IPS-18c (cell line): ENCODE results near the gene TSPAN14.

Experiments
- H3K4me3 ChIP-seq: 2 replicates; pipeline ENCODE4 v1.7.0; 2013; ENCODE audit warnings: low read depth, mild to moderate bottlenecking, low read length, moderate library complexity; ENCODE audit not compliant: insufficient read depth
- H3K9me3 ChIP-seq: one replicate; pipeline ENCODE4 v1.6.1; 2013; ENCODE audit warnings: mild to moderate bottlenecking, low read length, moderate library complexity; ENCODE audit not compliant: control insufficient read depth, insufficient read depth

Gene TSPAN14

GRCh38 chr10:80503584-80504157 lies 49.6 kb downstream of the TSPAN14 start:
- H3K4me3 ChIP-seq = no peak overlapping the region

DNA sequence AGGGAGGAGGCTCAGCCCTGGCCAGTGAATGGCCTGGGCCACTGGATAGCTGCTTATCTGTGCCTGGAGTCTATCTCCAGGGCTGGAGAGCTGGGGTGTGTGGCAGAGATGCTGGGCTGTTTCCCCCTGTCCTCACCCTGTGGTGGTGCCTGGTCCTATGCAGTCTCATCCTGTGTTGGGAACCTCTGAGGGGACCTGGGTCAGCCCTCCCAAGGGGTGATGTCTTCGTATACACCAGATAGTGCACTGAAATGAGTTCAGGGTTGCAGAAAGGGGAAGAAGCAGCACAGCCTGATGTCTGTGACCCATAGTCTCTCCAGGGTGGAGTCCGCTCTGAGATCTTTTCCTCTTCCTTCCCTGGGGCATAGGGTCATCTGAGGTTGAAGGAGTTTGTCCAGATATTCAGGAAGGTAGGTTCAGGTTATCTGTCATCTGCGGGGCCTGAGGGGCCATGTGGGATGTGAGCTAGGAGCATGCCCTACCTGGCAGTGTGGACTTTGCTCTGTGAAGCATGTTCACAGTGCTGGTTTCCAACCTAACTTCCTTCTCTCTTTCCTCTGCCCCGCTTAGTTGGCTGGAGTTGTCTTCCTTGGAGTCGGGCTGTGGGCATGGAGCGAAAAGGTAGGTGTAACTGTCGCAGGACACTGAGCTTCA lies 50.2 kb downstream of the TSPAN14 start:
- Histone ChIP-seq H3K9me3 (no peaks in the 10 kb centered on the region), H3K4me3 (no peak overlapping the region)

More at GRCh38 chr10:80503584-80504157, 49.6 kb downstream of the TSPAN14 start:
- no peaks in the 10 kb centered on the region for H3K9me3 ChIP-seq

DNA sequence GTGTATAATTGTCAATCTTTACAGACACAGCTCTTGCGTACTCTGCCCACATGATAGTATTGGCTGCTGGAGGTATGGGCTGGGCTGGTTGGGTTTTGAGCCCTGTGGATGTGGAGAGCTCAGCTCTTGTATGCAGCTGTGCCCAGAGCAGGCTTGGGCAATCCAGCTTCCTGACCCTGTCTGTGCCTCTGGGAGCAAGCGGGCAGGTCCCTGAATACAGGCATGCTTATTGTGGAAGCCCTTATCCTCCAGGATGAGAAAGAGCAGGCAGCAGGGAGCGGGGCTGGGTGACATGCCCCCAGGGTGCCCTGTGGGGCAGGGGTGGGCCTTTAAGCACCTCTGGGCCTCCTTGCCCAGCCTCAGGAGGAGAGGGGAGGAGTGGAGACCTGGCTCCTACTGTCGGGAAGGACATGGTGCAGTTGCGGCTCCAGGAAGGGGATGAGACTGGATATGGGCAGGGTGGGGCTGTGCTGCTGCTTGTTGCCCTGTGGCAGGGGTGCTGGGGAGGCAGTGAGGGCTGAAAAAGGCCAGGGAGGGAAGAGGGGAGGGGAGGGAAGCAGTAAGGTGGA lies 50.9 kb downstream of the TSPAN14 start:
- Histone ChIP-seq H3K4me3 (no peak overlapping the region), H3K9me3 (no peaks in the 10 kb centered on the region)

GRCh38 chr10:80506189-80506575 lies 52.1 kb downstream of the TSPAN14 start:
- no peak overlapping the region for H3K4me3 ChIP-seq
- no peaks in the 10 kb centered on the region for H3K9me3 ChIP-seq

GRCh38 chr10:80506836-80507487 lies 52.9 kb downstream of the TSPAN14 start:
- H3K4me3 ChIP-seq = no peak overlapping the region

GRCh38 chr10:80509108-80509402 lies 54.9 kb downstream of the TSPAN14 start:
- no peaks in the 10 kb centered on the region for H3K9me3 ChIP-seq
- H3K4me3 ChIP-seq = no peak overlapping the region

More at GRCh38 chr10:80506836-80507487, 52.9 kb downstream of the TSPAN14 start:
- no peaks in the 10 kb centered on the region for H3K9me3 ChIP-seq

DNA sequence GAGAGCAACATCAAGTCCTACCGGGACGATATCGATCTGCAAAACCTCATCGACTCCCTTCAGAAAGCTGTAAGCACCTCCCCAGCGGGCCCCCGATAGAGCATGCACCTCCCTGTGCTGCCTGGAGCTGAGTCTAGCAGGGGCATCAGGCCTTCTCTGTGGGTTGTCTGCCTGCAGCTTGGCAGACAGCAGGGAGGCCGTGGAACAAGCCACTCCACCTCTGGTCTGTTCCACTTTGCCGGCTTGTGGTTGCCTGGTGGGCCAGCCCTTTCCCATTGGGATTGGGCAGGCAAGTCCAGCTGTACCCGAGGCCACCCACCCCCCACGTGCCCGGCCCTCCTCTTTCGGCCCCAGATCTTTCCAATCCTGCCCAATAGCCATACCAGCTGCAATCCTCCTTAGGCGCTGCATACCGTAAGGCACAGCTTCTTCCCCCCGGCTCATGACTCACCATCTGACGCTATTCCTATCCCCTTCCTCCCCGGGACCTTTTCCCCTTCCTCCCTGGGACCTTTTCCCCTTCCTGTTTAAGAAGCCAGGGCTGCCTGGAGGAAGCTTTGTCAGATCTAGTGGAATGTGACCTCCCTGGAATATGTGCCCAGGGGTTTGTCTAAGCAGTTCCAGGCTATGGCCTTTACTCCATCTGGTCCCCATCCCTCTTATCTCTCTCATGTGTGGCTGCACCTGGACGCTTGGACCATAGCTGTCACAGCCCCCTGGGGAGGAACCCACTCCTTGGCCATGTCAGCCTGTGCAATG lies 55.5 kb downstream of the TSPAN14 start:
- H3K4me3 ChIP-seq = no peak overlapping the region
- H3K9me3 ChIP-seq = no peaks in the 10 kb centered on the region

DNA sequence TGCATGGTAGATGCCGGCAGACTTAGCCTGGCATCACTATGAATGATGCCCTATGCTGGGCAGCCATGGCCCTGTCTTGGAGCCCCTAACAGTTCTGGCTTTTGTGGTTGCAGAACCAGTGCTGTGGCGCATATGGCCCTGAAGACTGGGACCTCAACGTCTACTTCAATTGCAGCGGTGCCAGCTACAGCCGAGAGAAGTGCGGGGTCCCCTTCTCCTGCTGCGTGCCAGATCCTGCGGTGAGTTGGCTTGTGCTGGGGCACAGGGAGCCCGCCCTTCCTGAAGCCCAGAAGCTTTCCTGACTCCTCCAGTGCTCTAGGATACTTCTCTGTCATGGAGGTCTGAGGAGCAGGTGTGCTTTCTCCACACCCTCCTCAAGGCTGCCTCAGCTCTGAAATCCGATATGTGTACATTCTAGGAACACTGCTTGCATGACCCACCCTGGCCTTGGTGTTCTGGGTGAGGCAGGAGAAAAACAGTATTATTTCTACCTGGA lies 58.0 kb downstream of the TSPAN14 start:
- Histone ChIP-seq H3K9me3 (no peaks in the 10 kb centered on the region), H3K4me3 (no peak overlapping the region)

DNA sequence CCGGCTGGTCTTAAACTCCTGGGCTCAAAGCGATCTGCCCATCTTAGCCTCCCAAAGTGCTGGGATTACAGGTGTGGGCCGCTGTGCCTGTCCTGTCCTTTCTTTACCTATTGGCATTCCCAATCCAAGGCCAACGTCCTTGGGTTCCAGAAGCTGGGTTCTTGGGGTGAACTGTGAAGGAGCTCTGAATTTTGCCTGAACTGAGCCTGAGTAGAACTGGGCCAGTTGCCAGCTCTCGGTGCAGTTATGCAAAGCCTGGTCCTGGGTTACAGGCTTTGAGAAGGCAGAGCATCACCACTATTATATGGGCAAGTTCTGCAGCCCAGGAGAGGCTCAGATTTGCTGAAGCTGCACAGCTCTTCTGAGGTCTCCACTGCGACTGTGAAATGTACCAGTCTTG lies 59.0 kb downstream of the TSPAN14 start:
- H3K4me3 ChIP-seq = no peak overlapping the region
- H3K9me3 ChIP-seq = no peaks in the 10 kb centered on the region

DNA sequence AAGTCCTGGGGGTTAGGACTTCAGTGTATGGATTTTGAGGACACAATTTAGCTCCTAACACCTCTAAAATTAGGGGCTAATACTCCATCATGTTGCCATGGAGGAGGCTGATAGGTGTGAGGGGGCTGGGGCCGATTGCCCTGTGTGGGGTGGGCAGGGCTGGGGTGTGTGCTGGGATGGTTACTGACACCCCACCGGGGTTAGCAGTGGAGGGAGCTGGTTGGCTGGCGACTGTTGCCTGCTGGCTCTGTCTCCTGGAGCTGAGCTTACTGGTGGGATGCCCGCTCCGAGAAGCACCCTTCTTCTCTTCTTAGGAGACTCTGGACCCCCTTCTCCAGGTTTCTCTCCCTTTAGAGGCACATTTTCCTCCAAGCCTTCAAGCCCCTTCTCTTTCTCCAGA lies 61.4 kb downstream of the TSPAN14 start:
- H3K9me3 ChIP-seq = no peaks in the 10 kb centered on the region
- H3K4me3 ChIP-seq = no peak overlapping the region

DNA sequence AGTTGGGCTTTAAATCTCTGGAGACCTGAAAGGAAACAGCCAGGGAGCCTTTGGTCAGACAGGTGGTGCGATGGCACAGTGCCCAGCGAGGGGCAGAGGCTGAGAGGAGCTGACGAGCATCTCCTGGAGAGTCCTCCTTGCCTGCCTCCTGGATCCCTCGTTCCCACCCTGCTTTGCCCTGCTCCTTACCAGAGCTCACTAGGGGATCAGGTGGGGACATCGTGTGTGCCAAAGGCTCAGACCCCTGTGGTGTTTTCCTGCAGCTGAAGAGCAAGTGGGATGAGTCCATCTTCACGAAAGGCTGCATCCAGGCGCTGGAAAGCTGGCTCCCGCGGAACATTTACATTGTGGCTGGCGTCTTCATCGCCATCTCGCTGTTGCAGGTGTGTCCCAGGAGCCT lies 61.8 kb downstream of the TSPAN14 start:
- H3K4me3 ChIP-seq = no peak overlapping the region
- H3K9me3 ChIP-seq = no peaks in the 10 kb centered on the region

GRCh38 chr10:80516506-80517075 lies 62.5 kb downstream of the TSPAN14 start:
- H3K9me3 ChIP-seq = no peaks in the 10 kb centered on the region
- H3K4me3 ChIP-seq = no peak overlapping the region

- Histone ChIP-seq H3K9me3 (no peaks in the 10 kb centered on the region), H3K4me3 (no peak overlapping the region)
These were observed 63.5 kb downstream of the TSPAN14 start for GRCh38 chr10:80517416-80518142.

DNA sequence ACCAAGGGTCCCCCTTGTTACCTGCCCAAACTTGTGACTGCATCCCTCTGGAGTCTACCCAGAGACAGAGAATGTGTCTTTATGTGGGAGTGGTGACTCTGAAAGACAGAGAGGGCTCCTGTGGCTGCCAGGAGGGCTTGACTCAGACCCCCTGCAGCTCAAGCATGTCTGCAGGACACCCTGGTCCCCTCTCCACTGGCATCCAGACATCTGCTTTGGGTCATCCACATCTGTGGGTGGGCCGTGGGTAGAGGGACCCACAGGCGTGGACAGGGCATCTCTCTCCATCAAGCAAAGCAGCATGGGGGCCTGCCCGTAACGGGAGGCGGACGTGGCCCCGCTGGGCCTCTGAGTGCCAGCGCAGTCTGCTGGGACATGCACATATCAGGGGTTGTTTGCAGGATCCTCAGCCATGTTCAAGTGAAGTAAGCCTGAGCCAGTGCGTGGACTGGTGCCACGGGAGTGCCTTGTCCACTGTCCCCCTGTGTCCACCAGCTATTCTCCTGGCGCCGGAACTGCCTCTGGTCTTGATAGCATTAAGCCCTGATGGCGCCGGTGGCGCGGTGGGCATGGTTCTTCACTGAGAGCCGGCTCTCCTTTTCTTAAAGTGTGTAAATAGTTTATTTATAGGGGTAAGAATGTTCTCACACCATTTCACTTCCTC lies 64.2 kb downstream of the TSPAN14 start:
- H3K4me3 ChIP-seq = no peak overlapping the region
- no peaks in the 10 kb centered on the region for H3K9me3 ChIP-seq

DNA sequence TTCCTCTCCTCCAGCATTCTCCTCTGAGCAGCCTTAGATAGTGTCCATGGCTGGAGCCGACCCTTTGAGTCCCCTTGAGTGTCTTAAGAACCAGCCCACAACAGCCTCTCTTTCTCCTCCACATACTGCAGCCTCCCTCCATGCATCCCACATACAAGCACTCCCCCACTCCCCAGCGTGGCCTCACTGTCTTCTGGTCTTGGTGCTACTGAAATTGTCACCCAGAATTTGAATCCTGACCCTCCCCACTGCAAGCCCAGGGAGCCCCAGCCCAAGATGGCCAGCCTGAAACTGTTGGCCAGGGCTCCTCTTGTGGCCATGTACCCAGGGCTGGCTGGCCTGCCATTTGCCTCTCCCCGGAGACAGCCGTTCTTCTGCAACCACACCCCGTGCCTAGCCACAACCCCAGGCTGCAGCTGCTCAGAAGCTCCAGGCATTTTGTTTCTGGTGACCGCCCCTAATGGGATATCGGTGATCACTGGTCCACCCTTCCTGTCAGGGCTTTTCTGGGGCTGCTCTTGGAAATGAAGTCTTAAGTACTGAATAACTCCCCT lies 64.8 kb downstream of the TSPAN14 start:
- Histone ChIP-seq H3K4me3 (no peak overlapping the region), H3K9me3 (no peaks in the 10 kb centered on the region)
